Measurements from ENCODE around the gene EGLN1. TPM values are rescaled to one million over a fixed set of nuclear protein-coding genes. Genes with fewer than 3 reads are reported as not detected.
A peak's percentile ranks its signal among the peaks of the same experiment; 100 is the strongest.

The EGLN1 gene
- total RNA-seq, 1 donor from 2014 or later: 24.2 TPM

GRCh38 chr1:231417513-231417912 lies 4.6 kb downstream of the EGLN1 start:
- no peak for TF ChIP-seq CTCF (conservative IDR thresholded peaks at IDR 0.05)
- H3K36me3 Mint-ChIP-seq: peaks cover 16% of the 10 kb centered on the region
- no peaks in the 10 kb centered on the region for H3K9me3 Mint-ChIP-seq
- DNase-seq (ENCODE audit: extremely low spot score, unreplicated experiment): no peak
- H3K27me3 Mint-ChIP-seq: no peaks in the 10 kb centered on the region
- H3K4me3 Mint-ChIP-seq: peak overlapping the region; percentile 17
- H3K4me1 Mint-ChIP-seq (ENCODE audit: unreplicated experiment): peaks cover 42% of the 10 kb centered on the region
- no peak overlapping the region for H3K27ac Mint-ChIP-seq

GRCh38 chr1:231416901-231417300 lies 5.2 kb downstream of the EGLN1 start:
- H3K4me3 Mint-ChIP-seq: peak overlapping the region; percentile 17
- H3K27ac Mint-ChIP-seq: no peak overlapping the region
- DNase-seq (ENCODE audit: extremely low spot score, unreplicated experiment): no peak
- no peak for TF ChIP-seq CTCF (conservative IDR thresholded peaks at IDR 0.05)
- H3K27me3 Mint-ChIP-seq: no peaks in the 10 kb centered on the region
- H3K36me3 Mint-ChIP-seq: peaks cover 19% of the 10 kb centered on the region
- H3K9me3 Mint-ChIP-seq: no peaks in the 10 kb centered on the region
- H3K4me1 Mint-ChIP-seq (ENCODE audit: unreplicated experiment): peaks cover 47% of the 10 kb centered on the region

- Mint-ChIP-seq H3K4me3 (no peak overlapping the region), H3K27ac (no peak overlapping the region), H3K9me3 (no peaks in the 10 kb centered on the region), H3K27me3 (no peaks in the 10 kb centered on the region), H3K4me1 (ENCODE audit: unreplicated experiment) (peaks cover 47% of the 10 kb centered on the region), H3K36me3 (peaks cover 19% of the 10 kb centered on the region)
- TF ChIP-seq CTCF (conservative IDR thresholded peaks at IDR 0.05): no peak
- no peak for DNase-seq (ENCODE audit: extremely low spot score, unreplicated experiment)
These were observed 7.0 kb downstream of the EGLN1 start for GRCh38 chr1:231415018-231415583.

- DNase-seq (ENCODE audit: extremely low spot score, unreplicated experiment): no peak
- peaks cover 43% of the 10 kb centered on the region for H3K4me1 Mint-ChIP-seq (ENCODE audit: unreplicated experiment)
- H3K27ac Mint-ChIP-seq: peak overlapping the region; percentile 5
- H3K4me3 Mint-ChIP-seq: peak overlapping the region; percentile 3
- no peaks in the 10 kb centered on the region for H3K27me3 Mint-ChIP-seq
- no peaks in the 10 kb centered on the region for H3K9me3 Mint-ChIP-seq
- peaks cover 19% of the 10 kb centered on the region for H3K36me3 Mint-ChIP-seq
- TF ChIP-seq CTCF (conservative IDR thresholded peaks at IDR 0.05): no peak
These were observed 7.6 kb downstream of the EGLN1 start for GRCh38 chr1:231414260-231415016.

- Mint-ChIP-seq H3K4me3 (no peak overlapping the region), H3K4me1 (ENCODE audit: unreplicated experiment) (peaks cover 39% of the 10 kb centered on the region), H3K27me3 (no peaks in the 10 kb centered on the region), H3K36me3 (peaks cover 19% of the 10 kb centered on the region), H3K27ac (no peak overlapping the region), H3K9me3 (no peaks in the 10 kb centered on the region)
- TF ChIP-seq CTCF (conservative IDR thresholded peaks at IDR 0.05): no peak
- no peak for DNase-seq (ENCODE audit: extremely low spot score, unreplicated experiment)
These were observed 8.4 kb downstream of the EGLN1 start for GRCh38 chr1:231413749-231414082.
